Measurements from ENCODE around the gene ANKS4B. TPM values are rescaled to one million over a fixed set of nuclear protein-coding genes. Genes with fewer than 3 reads are reported as not detected.

The ANKS4B gene
- total RNA-seq, 1 experiment from 2014 or later: 0.09 TPM

DNA sequence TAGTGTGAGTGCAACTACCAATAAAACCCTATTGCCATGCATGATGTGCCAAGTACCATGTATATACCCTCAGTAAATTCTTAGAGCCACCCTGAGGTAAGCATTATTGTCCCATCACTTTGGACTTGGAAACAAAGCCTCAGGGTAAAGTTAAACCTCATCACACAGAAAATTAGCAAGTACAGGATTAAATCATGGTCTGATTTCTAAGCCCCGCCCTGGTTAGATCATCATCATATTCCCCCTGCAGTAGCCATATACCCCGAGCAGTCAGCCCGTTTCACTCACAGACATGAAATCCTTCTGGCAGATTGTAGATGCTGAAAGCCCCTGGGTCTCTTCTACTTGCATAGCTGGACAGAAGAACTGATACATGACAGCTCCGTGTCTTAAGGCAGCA is 26.9 kb upstream of the ANKS4B start:
- no peak overlapping the region for H3K4me2 ChIP-seq (ENCODE audit: insufficient read depth, insufficient read length, low read length)
- no peak for DNase-seq
- H2BK20ac ChIP-seq (ENCODE audit: low read depth, low read length, poor library complexity, severe bottlenecking): no peak overlapping the region
- H4K5ac ChIP-seq (ENCODE audit: insufficient read length, low read depth, low read length): no peak overlapping the region
- no peak overlapping the region for H2AK5ac ChIP-seq (ENCODE audit: insufficient read length, low read length)
- no peaks in the 10 kb centered on the region for H3K23me2 ChIP-seq (ENCODE audit: insufficient read length, low read depth, low read length, poor library complexity, severe bottlenecking)
- no peaks in the 10 kb centered on the region for H3K4me1 Mint-ChIP-seq
- no peaks in the 10 kb centered on the region for H3K79me1 ChIP-seq (ENCODE audit: insufficient read depth, low read depth, low read length, poor library complexity, severe bottlenecking)
- no peak overlapping the region for H2BK120ac ChIP-seq (ENCODE audit: low read depth, low read length, poor library complexity, severe bottlenecking)
- H4K91ac ChIP-seq (ENCODE audit: insufficient read length, low read depth, low read length): no peak overlapping the region
- no peak overlapping the region; a peak in 1 of 7 replicates for H3K27ac Mint-ChIP-seq
- H3K4me3 Mint-ChIP-seq: no peak overlapping the region
- H3K4ac ChIP-seq (ENCODE audit: low read depth, low read length): no peak overlapping the region
- H3K27ac ChIP-seq (ENCODE audit: insufficient read length, low read depth, low read length): no peak overlapping the region
- H4K20me1 ChIP-seq (ENCODE audit: control insufficient read depth, insufficient read depth, insufficient read length): no peaks in the 10 kb centered on the region
- H4K8ac ChIP-seq (replicated peaks; ENCODE audit: insufficient read length, low read depth, low read length): no peak overlapping the region
- H3K27me3 ChIP-seq (ENCODE audit: insufficient read depth, low read length): no peaks in the 10 kb centered on the region
- H3K9me3 ChIP-seq (ENCODE audit: control insufficient read depth, low read depth, low read length): no peaks in the 10 kb centered on the region
- H3K79me2 ChIP-seq (ENCODE audit: insufficient read depth, low read length): no peaks in the 10 kb centered on the region
- no peaks in the 10 kb centered on the region for H3K4me1 ChIP-seq (ENCODE audit: insufficient read depth, low read length)
- WGBS (ENCODE audit: extremely low coverage, insufficient read length, low lambda C conversion rate): no CpG with 5 or more reads among the region's 4 CpGs
- no peak overlapping the region for H2BK12ac ChIP-seq (ENCODE audit: insufficient read length, low read depth, low read length)
- H3K36me3 Mint-ChIP-seq (ENCODE audit: insufficient read depth in 1 of 3, low read depth in 3 of 3): no peaks in the 10 kb centered on the region
- TF ChIP-seq CTCF (conservative IDR thresholded peaks at IDR 0.05): no peak
- no peak overlapping the region for H2BK5ac ChIP-seq (ENCODE audit: insufficient read length, low read length)
- H3K56ac ChIP-seq (ENCODE audit: insufficient read length, low read depth, low read length): no peak overlapping the region
- H3T11ph ChIP-seq (ENCODE audit: low read length): no peak overlapping the region
- H3K14ac ChIP-seq (ENCODE audit: insufficient read depth, low read length): no peak overlapping the region
- no peak overlapping the region for H2AFZ ChIP-seq (ENCODE audit: low read length)
- no peak overlapping the region for H3K18ac ChIP-seq (ENCODE audit: insufficient read length, low read depth, low read length)
- no peak overlapping the region for H3K23ac ChIP-seq (ENCODE audit: insufficient read length, low read depth, low read length)
- H3K9me3 Mint-ChIP-seq: no peaks in the 10 kb centered on the region
- H2BK15ac ChIP-seq (ENCODE audit: low read depth, low read length): no peak overlapping the region
- H3K27me3 Mint-ChIP-seq (ENCODE audit: low read depth): peaks cover 13% of the 10 kb centered on the region
- H3K9ac ChIP-seq (ENCODE audit: extremely low read depth, insufficient read length, low read length): no peak overlapping the region
